Spinal cord (tissue), 10 donors: Measurements from ENCODE around the gene TMEM203. TPM values are rescaled to one million over a fixed set of nuclear protein-coding genes. Genes with fewer than 3 reads are reported as not detected.

Source experiments
- DNase-seq, 6 donors: peaks; one replicate each; pipeline versions ENCODE4 v3.0.0 to v3.0.0-alpha.2; 2013 to 2015; ENCODE audit warnings: low spot score in 6 of 6, low read depth in 4 of 6
- H3K27ac ChIP-seq: one replicate; pipeline ENCODE4 v1.5.1; 2013; ENCODE audit warnings: low read depth, low read length, control low read depth
- H3K27me3 ChIP-seq: one replicate; pipeline ENCODE4 v1.6.1; 2013; ENCODE audit warnings: low read length; ENCODE audit not compliant: control insufficient read depth, insufficient read depth
- H3K36me3 ChIP-seq: one replicate; pipeline ENCODE4 v1.6.1; 2013; ENCODE audit warnings: low read length; ENCODE audit not compliant: control insufficient read depth, insufficient read depth
- H3K4me1 ChIP-seq: one replicate; pipeline ENCODE4 v1.6.1; 2013; ENCODE audit warnings: low read length; ENCODE audit not compliant: control insufficient read depth, insufficient read depth
- H3K4me3 ChIP-seq: one replicate; pipeline ENCODE4 v1.5.1; 2013; ENCODE audit warnings: low read depth, low read length, control low read depth
- H3K9me3 ChIP-seq: one replicate; pipeline ENCODE4 v1.6.1; 2013; ENCODE audit warnings: low read length; ENCODE audit not compliant: control insufficient read depth, insufficient read depth
- WGBS: methylation state at CpG from one replicate; pipeline ENCODE4 v1.1.5; 2013; ENCODE audit warnings: missing lambda C conversion rate; ENCODE audit not compliant: insufficient coverage; 5-methylcytosine and 5-hydroxymethylcytosine counted together
- polyA plus RNA-seq, 2 donors: library from polyadenylated mRNA; unstranded; fragments of 120-200 nt; gene quantifications; one replicate each; pipeline ENCODE4 v1.2.1, GENCODE V29; 2013; ENCODE audit not compliant: insufficient read length in 2 of 2
- total RNA-seq, 2 donors: library from RNA; depleted of rRNA in 1 of 2; stranded (reverse); fragments of 120-200 nt in 1 of 2; fragments of >200 nt in 1 of 2; gene quantifications; one replicate each; pipeline versions ENCODE4 v1.2.3 to v1.2.4, GENCODE V29; 2013 to 2014
- donor health status: healthy.

Gene TMEM203
- total and polyA plus RNA-seq, 4 donors = 28.5 to 50.7 (median 41.4) TPM

- no peaks in the 10 kb centered on the region for H3K27me3 ChIP-seq
- peaks cover 77% of the 10 kb centered on the region for H3K36me3 ChIP-seq
- peaks cover 26% of the 10 kb centered on the region for H3K4me1 ChIP-seq
- no peak overlapping the region for H3K27ac ChIP-seq
- H3K4me3 ChIP-seq = no peak overlapping the region
- H3K9me3 ChIP-seq = no peaks in the 10 kb centered on the region
- WGBS = 96% methylated on average over 30 of the region's 30 CpGs
- DNase-seq = no peak
Observed at GRCh38 chr9:137218212-137218753, 12.8 kb upstream of the TMEM203 start.

- H3K9me3 ChIP-seq = no peaks in the 10 kb centered on the region
- H3K36me3 ChIP-seq = peaks cover 84% of the 10 kb centered on the region
- peaks cover 19% of the 10 kb centered on the region for H3K4me1 ChIP-seq
- no peaks in the 10 kb centered on the region for H3K27me3 ChIP-seq
- no peak overlapping the region for H3K27ac ChIP-seq
- no peak for DNase-seq
- no peak overlapping the region for H3K4me3 ChIP-seq
- WGBS = 76% methylated on average over 36 of the region's 36 CpGs
Observed at GRCh38 chr9:137217276-137218211, 12.1 kb upstream of the TMEM203 start.

- Histone ChIP-seq H3K36me3 (peaks cover 96% of the 10 kb centered on the region), H3K27ac (no peak overlapping the region), H3K9me3 (no peaks in the 10 kb centered on the region), H3K4me3 (no peak overlapping the region), H3K4me1 (peaks cover 12% of the 10 kb centered on the region), H3K27me3 (no peaks in the 10 kb centered on the region)
- WGBS = 92% methylated on average over 30 of the region's 30 CpGs
- DNase-seq = no peak
Observed at GRCh38 chr9:137216188-137216965, 10.9 kb upstream of the TMEM203 start.

GRCh38 chr9:137215196-137215986, 9.9 kb upstream of the TMEM203 start:
- Histone ChIP-seq H3K36me3 (peaks cover 98% of the 10 kb centered on the region), H3K4me3 (no peak overlapping the region), H3K4me1 (peaks cover 5% of the 10 kb centered on the region), H3K27me3 (no peaks in the 10 kb centered on the region), H3K9me3 (no peaks in the 10 kb centered on the region), H3K27ac (no peak overlapping the region)
- DNase-seq = no peak
- WGBS = 98% methylated on average over 21 of the region's 22 CpGs

GRCh38 chr9:137214620-137215019, 9.2 kb upstream of the TMEM203 start:
- H3K4me3 ChIP-seq = no peak overlapping the region
- no peak for DNase-seq
- no peaks in the 10 kb centered on the region for H3K9me3 ChIP-seq
- peaks cover 97% of the 10 kb centered on the region for H3K36me3 ChIP-seq
- H3K27me3 ChIP-seq = no peaks in the 10 kb centered on the region
- 94% methylated on average over 19 of the region's 19 CpGs for WGBS
- no peak overlapping the region for H3K27ac ChIP-seq
- H3K4me1 ChIP-seq = peaks cover under 1% of the 10 kb centered on the region

- H3K9me3 ChIP-seq = no peaks in the 10 kb centered on the region
- H3K27ac ChIP-seq = no peak overlapping the region
- H3K36me3 ChIP-seq = peaks cover 95% of the 10 kb centered on the region
- no peaks in the 10 kb centered on the region for H3K27me3 ChIP-seq
- no peaks in the 10 kb centered on the region for H3K4me1 ChIP-seq
- WGBS = 90% methylated on average over 49 of the region's 49 CpGs
- no peak for DNase-seq
- H3K4me3 ChIP-seq = no peak overlapping the region
Observed at GRCh38 chr9:137213160-137214060, 8.0 kb upstream of the TMEM203 start.

GRCh38 chr9:137212520-137212919, 7.1 kb upstream of the TMEM203 start:
- no peak overlapping the region for H3K4me3 ChIP-seq
- no peak for DNase-seq
- H3K9me3 ChIP-seq = no peaks in the 10 kb centered on the region
- peaks cover 93% of the 10 kb centered on the region for H3K36me3 ChIP-seq
- H3K4me1 ChIP-seq = no peaks in the 10 kb centered on the region
- no peak overlapping the region for H3K27ac ChIP-seq
- 88% methylated on average over 20 of the region's 21 CpGs for WGBS
- H3K27me3 ChIP-seq = no peaks in the 10 kb centered on the region

GRCh38 chr9:137211532-137211931, 6.1 kb upstream of the TMEM203 start:
- H3K36me3 ChIP-seq = peaks cover 83% of the 10 kb centered on the region

More at GRCh38 chr9:137211532-137211931, 6.1 kb upstream of the TMEM203 start:
- H3K4me1 ChIP-seq = peaks cover 4% of the 10 kb centered on the region
- no peaks in the 10 kb centered on the region for H3K27me3 ChIP-seq
- no peak for DNase-seq
- no peak overlapping the region for H3K4me3 ChIP-seq
- H3K27ac ChIP-seq = no peak overlapping the region
- H3K9me3 ChIP-seq = no peaks in the 10 kb centered on the region
- 92% methylated on average over 13 of the region's 13 CpGs for WGBS
